Sciatic nerve (tissue), 2 donors: ENCODE data around the gene KLF16. TPM values are rescaled to one million over a fixed set of nuclear protein-coding genes. Genes with fewer than 3 reads are reported as not detected.
A peak's percentile ranks its signal among the peaks of the same experiment; 100 is the strongest.

Experiments
- ATAC-seq: fragments of 200-7000 bp; cut with Tn5 transposase; one replicate; pipeline ENCODE4 v1.9.1; 2020; ENCODE audit warnings: mild to moderate bottlenecking, moderate library complexity
- DNase-seq: peaks from one replicate; pipeline ENCODE4 v3.0.0-alpha.2; 2020; ENCODE audit warnings: low spot score
- intact Hi-C: fragments of 100-400 bp; cut with DNase I; formaldehyde crosslinking; loops from one replicate; pipeline ENCODE4 v1.14.2; 2022
- total RNA-seq: library from RNA; stranded (reverse); fragmentation: NEBNext Ultra II Directional; extraction: Animal tissue kit (Norgen Biotek cat#: 25700); gene quantifications from one replicate; pipeline ENCODE4 v1.2.1, GENCODE V29; 2021
- donor health status: DM: no; HTN: no; CAD: no.
- donor health status: DM: no; HTN: no; CAD: no.

KLF16 gene
- total RNA-seq, 1 donor from 2014 or later: 20.2 TPM

- no peak for DNase-seq
- ATAC-seq: no peak
- intact Hi-C loops: no loop called here
Observed at GRCh38 chr19:1816530-1817298, 46.7 kb downstream of the KLF16 start.

DNA sequence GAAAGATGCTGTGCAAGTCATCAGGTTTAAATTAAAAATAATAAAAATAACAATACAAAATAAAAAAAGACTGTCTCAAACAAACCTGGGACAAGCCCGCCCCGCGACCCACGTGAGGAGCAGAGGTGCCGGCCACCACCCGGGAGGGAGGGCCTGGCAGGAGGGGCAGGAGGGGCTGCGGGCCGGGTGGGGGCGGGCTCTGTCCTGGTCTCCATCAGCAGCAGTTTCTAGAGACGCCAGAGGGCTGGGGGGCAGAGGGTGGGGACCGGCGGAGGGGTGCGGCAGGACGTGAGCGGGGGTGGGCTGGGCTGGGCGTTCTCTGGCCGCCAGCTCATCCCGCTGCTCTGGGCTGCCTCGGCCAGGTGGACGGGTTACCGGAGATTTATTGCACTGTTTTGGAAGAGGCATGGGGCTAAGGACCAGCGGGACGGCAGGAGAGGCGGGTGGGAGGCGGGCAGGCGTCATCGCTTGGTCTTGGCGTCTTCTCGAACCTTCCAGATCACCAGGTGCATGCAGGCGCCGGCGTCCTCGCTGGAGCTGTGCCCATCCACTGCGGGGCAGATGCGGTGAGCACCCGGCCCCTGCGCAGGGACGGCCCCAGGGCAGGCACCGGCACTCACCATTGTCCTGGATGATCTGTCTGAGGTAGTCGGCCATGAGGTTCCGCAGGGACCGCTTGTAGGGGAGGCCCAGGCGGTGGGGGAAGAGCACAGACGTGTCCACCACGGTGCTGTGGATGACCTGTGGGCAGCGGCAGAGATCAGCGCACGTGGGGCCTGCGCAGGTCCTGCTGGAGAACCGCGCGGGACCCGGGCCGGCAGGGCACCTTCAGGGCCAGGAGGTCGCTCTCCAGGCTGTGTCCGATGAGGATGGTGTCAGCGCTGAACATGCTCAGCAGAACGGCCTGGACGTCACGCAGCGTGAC is 47.5 kb downstream of the KLF16 start:
- DNase-seq: no peak
- ATAC-seq: no peak
- intact Hi-C loops: no loop called here

DNA sequence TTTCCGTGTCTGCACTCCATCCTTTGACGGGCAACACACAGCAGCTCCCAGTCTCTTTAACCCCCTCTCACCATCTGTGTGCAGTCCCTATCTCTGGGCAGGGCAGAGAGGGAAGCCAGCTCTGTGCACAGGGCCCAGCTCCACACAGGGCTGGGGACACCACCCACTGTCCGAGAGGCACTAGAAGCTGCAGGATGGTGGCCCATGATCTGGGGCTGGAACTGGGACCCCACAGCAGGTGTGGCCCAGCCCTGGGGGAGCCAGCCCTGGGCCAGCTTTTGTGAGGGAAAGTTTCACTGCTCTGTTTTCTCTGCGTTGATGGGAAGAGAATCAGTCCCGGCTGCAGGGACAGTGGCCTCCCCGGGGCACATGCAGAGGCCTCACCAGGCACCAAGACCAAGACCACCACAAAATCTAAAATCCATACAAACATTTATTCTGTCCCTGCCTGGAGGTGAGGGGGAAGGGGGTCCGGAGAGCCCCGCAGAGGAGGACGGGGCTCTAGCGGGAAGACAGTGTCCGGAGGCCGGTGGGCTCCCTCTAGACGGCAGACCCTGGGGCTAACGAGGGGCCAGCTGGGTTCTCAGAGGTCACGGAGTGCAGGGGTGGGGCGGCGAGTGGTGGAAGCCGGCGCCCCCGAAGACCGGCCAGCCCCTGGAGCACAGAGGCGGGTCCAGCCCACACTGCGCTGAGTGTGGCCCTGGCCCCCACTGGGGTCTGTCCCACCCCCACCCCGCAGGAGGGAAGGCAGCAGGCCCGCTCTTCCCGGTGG is 48.4 kb downstream of the KLF16 start:
- ATAC-seq (no peak), DNase-seq (no peak)
- intact Hi-C loops: no loop called here

GRCh38 chr19:1814391-1814790 is 49.0 kb downstream of the KLF16 start:
- intact Hi-C loops: no loop called here
- DNase-seq (no peak), ATAC-seq (no peak)

DNA sequence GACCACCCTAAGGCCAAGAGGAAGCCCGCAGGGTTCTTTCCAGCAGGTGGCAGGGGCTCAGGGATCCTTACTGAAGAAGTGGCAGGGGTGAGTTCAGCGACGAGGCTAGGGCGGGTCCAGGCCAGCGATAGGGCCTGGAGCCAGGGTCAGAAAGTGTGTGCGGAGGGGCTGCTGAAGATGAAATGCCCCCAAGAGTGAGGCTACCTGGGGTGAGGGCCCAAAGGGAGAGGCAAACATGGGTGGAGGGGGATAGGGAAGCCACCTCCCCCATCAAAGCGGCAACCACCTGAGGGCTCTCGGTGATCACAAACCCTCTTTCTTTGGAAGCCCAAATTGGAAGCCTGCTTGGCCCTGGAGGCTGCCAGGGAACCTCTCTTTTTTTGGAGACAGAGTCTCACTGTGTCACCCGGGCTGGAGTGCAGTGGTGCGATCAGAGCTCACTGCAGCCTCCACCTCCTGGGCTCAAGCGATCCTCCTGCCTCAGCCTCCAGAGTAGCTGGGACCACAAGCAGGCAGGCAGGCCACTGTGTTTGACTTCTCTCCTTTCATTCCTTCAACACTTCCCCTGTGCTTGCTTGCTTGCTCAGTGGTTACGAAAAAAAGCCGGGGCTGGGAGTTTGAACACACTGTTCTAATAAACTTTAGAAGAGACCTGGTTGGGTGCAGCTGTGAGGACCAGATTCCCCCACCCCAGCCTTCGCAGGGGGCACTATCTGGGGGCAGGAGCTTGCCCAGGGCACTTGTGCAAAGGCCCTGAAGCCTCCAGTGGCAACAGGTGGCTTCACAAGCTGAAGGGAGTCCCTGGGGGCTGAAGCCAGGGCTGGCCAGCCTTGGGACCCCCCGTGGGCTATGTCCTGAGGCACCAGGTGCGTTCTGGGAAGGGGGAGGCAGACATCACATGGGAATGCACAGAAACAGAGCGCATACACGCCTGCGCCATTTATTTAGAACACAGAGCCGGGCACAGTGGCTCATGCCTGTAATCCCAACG is 49.9 kb downstream of the KLF16 start:
- intact Hi-C loops: no loop called here
- no peak for DNase-seq
- no peak for ATAC-seq

DNA sequence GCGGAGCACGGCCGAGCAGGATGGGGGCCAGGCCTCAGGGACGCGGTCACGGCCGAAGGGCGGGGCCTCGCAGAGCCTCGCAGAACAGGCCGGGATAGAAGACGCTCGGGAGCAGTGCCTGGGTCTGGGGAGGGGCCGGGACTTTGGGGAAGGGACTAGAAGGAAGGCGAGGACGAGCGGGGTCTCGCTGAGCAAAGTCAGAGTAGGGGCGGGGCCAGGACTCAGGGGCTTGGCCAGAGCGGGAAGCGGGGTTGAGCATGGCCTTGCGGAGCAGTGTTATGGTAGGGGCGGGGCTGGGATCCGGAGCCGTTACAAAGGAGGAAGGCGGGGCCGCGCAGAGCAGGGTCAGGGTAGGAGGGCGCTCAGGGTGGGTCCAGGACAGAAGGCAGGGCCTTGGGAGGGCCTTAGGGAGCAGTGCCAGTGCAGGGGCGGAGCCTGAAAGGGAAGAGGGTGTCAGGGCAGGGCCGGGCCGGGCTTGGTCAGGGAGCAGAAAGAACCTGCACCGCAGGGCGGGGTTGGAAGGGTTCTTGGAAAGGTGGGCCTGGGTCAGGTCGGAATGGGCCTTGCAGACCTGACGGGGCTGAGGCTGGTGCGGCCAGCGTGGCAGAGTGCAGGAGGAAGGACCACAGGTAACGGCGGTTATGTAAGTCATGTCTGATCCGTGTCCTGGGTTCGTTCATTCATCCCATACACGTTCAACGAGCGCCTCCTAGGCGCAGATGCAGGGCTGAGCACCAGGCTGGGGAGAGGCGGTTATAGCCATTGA is 50.8 kb downstream of the KLF16 start:
- peak; percentile 94 for DNase-seq
- ATAC-seq: peak; percentile 93
- intact Hi-C loops: no loop called here

GRCh38 chr19:1811942-1812425 is 51.4 kb downstream of the KLF16 start, which contains the start of gene ATP8B3:
ATP8B3 (minus strand) TSS chr19:1812276; CDS start chr19:1811736, 540 bp downstream.
- no peak for DNase-seq
- intact Hi-C loops: no loop called here
- no peak for ATAC-seq

DNA sequence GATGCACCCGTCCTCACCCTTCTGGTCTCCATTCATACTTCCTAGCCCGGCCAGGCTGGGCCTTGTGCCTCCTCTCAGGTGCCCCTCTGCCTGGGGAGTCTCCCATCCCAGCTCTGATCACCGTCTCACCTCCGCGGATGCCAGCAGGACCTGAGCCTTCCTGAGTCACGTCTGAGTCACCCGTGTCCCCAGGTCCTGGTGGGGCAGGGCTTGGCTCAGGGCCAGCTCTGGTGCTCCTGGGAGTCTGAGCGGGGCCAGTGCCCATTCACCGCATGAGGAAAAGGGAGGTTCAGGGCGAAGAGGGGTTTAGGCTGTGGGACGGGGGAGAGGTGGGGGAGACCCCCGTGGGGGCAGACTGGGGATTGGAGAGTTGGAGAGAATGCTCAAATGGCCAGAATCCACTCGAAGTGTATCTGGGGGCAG is 51.9 kb downstream of the KLF16 start:
- ATAC-seq (no peak), DNase-seq (peak; percentile 81)
- intact Hi-C loops: no loop called here

- no peak for ATAC-seq
- DNase-seq: no peak
- intact Hi-C loops: no loop called here
Observed at GRCh38 chr19:1810439-1811160, 52.8 kb downstream of the KLF16 start.

- ATAC-seq (no peak), DNase-seq (no peak)
- intact Hi-C loops: no loop called here
Observed at GRCh38 chr19:1809678-1810077, 53.7 kb downstream of the KLF16 start.

DNA sequence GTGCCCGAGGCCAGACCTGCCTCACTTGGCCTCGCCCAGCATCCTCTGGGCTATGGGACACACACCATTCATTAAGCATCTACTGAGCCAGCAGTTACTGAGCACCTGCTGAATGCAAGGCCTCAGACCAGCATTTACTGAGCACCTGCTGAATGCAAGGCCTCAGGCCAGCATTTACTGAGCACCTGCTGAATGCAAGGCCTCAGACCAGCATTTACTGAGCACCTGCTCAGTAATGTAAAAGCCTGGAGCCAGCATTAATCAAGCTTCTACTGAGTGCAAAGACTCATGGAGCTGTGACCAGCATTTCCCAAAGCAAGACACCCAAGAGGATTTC is 55.0 kb downstream of the KLF16 start:
- DNase-seq (no peak), ATAC-seq (no peak)
- intact Hi-C loops: no loop called here

- intact Hi-C loops: no loop called here
- ATAC-seq: no peak
- DNase-seq: no peak
Observed at GRCh38 chr19:1807695-1808394, 55.5 kb downstream of the KLF16 start.

DNA sequence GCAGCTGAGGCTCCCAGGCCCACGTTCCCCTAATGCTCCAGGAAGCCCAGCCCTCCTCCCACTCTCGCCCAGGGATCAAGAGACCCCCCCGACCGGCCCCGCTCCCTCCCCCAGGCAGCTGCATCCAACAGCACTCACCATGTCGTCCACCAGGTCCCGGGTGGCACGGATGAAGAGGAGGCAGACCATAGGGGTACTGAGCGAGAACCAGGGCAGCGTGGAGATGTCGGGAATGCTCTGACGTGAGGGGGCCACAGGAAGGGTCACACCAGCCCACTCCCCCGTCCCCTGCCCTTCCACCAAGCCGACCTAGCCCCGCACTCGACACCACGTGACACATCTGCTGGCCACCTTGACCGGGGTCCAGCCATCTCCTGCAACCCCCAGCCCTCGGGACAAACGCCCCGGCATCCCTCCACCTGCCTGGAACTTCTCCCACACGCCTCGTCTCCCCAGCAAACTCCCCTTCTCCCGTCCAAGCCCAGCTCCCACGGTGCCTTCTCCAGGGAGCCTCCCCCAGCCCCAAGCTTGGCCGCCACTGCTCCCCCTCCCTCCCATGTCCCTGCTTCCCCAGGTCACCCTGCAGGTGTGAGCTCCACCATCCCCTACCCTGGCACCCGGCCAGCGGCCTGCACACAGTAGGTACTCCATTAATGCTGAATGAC is 56.2 kb downstream of the KLF16 start:
- ATAC-seq: no peak
- intact Hi-C loops: no loop called here
- no peak for DNase-seq

GRCh38 chr19:1806184-1807029 is 57.0 kb downstream of the KLF16 start:
- intact Hi-C loops: no loop called here
- DNase-seq (no peak), ATAC-seq (no peak)
